HepG2 (cell line): ENCODE data around the gene EFNA2. TPM values are rescaled to one million over a fixed set of nuclear protein-coding genes. Genes with fewer than 3 reads are reported as not detected.

ENCODE experiments used
- EP300 ChIP-seq, 3 experiments: sonication (generic) in 1 of 3; formaldehyde crosslinking in 1 of 3; IDR thresholded peaks; 2 replicates each; pipeline versions ENCODE4 v1.5.1 to v1.6.1; 2011 to 2020; ENCODE audit warnings: low read depth in 2 of 3, low read length in 2 of 3, borderline replicate concordance in 1 of 3, improper control_type of control experiment in 1 of 3, mild to moderate bottlenecking in 1 of 3, missing genetic modification reagents in 1 of 3, moderate library complexity in 1 of 3
- FOXA3 ChIP-seq: IDR thresholded peaks from 2 replicates; pipeline ENCODE4 v1.6.1; 2016; ENCODE audit warnings: missing genetic modification reagents, missing compliant biosample characterization
- HOXA7 ChIP-seq: sonication (generic); formaldehyde crosslinking; IDR thresholded peaks from 2 replicates; pipeline ENCODE4 v1.8.1; 2022; ENCODE audit warnings: mild to moderate bottlenecking, missing genetic modification reagents, moderate library complexity
- MEF2D ChIP-seq: sonication (generic); formaldehyde crosslinking; IDR thresholded peaks from 2 replicates; pipeline ENCODE4 v1.5.1; 2020; ENCODE audit warnings: mild to moderate bottlenecking, missing genetic modification reagents
- MLLT10 ChIP-seq: sonication (generic); formaldehyde crosslinking; IDR thresholded peaks from 2 replicates; pipeline ENCODE4 v1.4.0; 2020; ENCODE audit warnings: missing genetic modification reagents
- MXD1 ChIP-seq: sonication (generic); formaldehyde crosslinking; IDR thresholded peaks from 2 replicates; pipeline ENCODE4 v1.4.0; 2020; ENCODE audit warnings: mild to moderate bottlenecking, missing genetic modification reagents
- NFYC ChIP-seq: IDR thresholded peaks from 2 replicates; pipeline ENCODE4 v1.6.1; 2016; ENCODE audit warnings: missing genetic modification reagents, missing compliant biosample characterization
- NR2F6 ChIP-seq, 2 experiments: IDR thresholded peaks; 2 replicates each; pipeline ENCODE4 v1.6.1; 2016; ENCODE audit warnings: antibody characterized with exemption in 1 of 2, mild to moderate bottlenecking in 1 of 2
- RXRA ChIP-seq: sonication (generic); formaldehyde crosslinking; IDR thresholded peaks from 2 replicates; pipeline ENCODE4 v1.5.1; 2020; ENCODE audit warnings: missing genetic modification reagents
- SP4 ChIP-seq: sonication (generic); formaldehyde crosslinking; IDR thresholded peaks from 2 replicates; pipeline ENCODE4 v1.8.1; 2023; ENCODE audit warnings: mild to moderate bottlenecking, missing genetic modification reagents
- SRF ChIP-seq: IDR thresholded peaks from 2 replicates; pipeline ENCODE4 v1.6.1; 2011; ENCODE audit warnings: mild to moderate bottlenecking, low read depth, low read length, moderate library complexity
- SUZ12 ChIP-seq: fragments of 150-350 bp; IDR thresholded peaks from 2 replicates; pipeline ENCODE4 v1.6.1; 2014; ENCODE audit warnings: low read depth, low read length
- ZC3H13 ChIP-seq: sonication (generic); formaldehyde crosslinking; IDR thresholded peaks from 2 replicates; pipeline ENCODE4 v1.8.1; 2023; ENCODE audit warnings: mild to moderate bottlenecking, missing genetic modification reagents, moderate library complexity
- ZFP62 ChIP-seq: sonication (generic); formaldehyde crosslinking; IDR thresholded peaks from 2 replicates; pipeline ENCODE4 v1.4.0; 2020; ENCODE audit warnings: missing genetic modification reagents
- ZFP82 ChIP-seq: sonication (generic); formaldehyde crosslinking; IDR thresholded peaks from 2 replicates; pipeline ENCODE4 v1.5.1; 2020; ENCODE audit warnings: mild to moderate bottlenecking, missing genetic modification reagents, borderline replicate concordance
- ZIK1 ChIP-seq: sonication (generic); formaldehyde crosslinking; IDR thresholded peaks from 2 replicates; pipeline ENCODE4 v1.5.0; 2020; ENCODE audit warnings: mild to moderate bottlenecking, low read depth, missing genetic modification reagents, borderline replicate concordance
- ZNF138 ChIP-seq: sonication (generic); formaldehyde crosslinking; IDR thresholded peaks from 2 replicates; pipeline ENCODE4 v1.5.0; 2020; ENCODE audit warnings: mild to moderate bottlenecking, low read depth, missing genetic modification reagents
- ZNF225 ChIP-seq: sonication (generic); formaldehyde crosslinking; IDR thresholded peaks from 2 replicates; pipeline ENCODE4 v1.4.0; 2020; ENCODE audit warnings: mild to moderate bottlenecking, missing genetic modification reagents
- ZNF292 ChIP-seq: sonication (generic); formaldehyde crosslinking; IDR thresholded peaks from 2 replicates; pipeline ENCODE4 v1.8.1; 2022; ENCODE audit warnings: mild to moderate bottlenecking, low read depth, missing genetic modification reagents, borderline replicate concordance
- ZNF33A ChIP-seq: sonication (generic); formaldehyde crosslinking; IDR thresholded peaks from 2 replicates; pipeline ENCODE4 v1.5.1; 2020; ENCODE audit warnings: missing genetic modification reagents, mild to moderate bottlenecking, moderate library complexity, borderline replicate concordance
- ZNF383 ChIP-seq: sonication (generic); formaldehyde crosslinking; IDR thresholded peaks from 2 replicates; pipeline ENCODE4 v1.4.0; 2020; ENCODE audit warnings: missing genetic modification reagents, mild to moderate bottlenecking, borderline replicate concordance
- ZNF441 ChIP-seq: sonication (generic); formaldehyde crosslinking; IDR thresholded peaks from 2 replicates; pipeline ENCODE4 v1.7.0; 2021; ENCODE audit warnings: missing genetic modification reagents, borderline replicate concordance
- ZNF589 ChIP-seq: sonication (generic); formaldehyde crosslinking; conservative IDR thresholded peaks from 2 replicates; pipeline ENCODE4 v1.8.0; 2022; ENCODE audit warnings: mild to moderate bottlenecking, moderate library complexity, missing genetic modification reagents
- ZNF616 ChIP-seq: sonication (generic); formaldehyde crosslinking; IDR thresholded peaks from 2 replicates; pipeline ENCODE4 v1.5.0; 2020; ENCODE audit warnings: low read depth, mild to moderate bottlenecking, missing genetic modification reagents
- ZNF766 ChIP-seq: sonication (generic); formaldehyde crosslinking; IDR thresholded peaks from 2 replicates; pipeline ENCODE4 v1.5.0; 2020; ENCODE audit warnings: missing genetic modification reagents, borderline replicate concordance
- ZNF83 ChIP-seq: sonication (generic); formaldehyde crosslinking; IDR thresholded peaks from 2 replicates; pipeline ENCODE4 v1.4.0; 2020; ENCODE audit warnings: missing genetic modification reagents, mild to moderate bottlenecking, borderline replicate concordance
- polyA plus RNA-seq, 8 experiments: library from polyadenylated mRNA; depleted of rRNA in 3 of 8; stranded (reverse) in 7 of 8; unstranded in 1 of 8; fragments of >200 nt; fragmentation: Illumina TruSeq in 4 of 8; extraction: Trizol in 4 of 8; gene quantifications; 2 replicates each; pipeline versions ENCODE4 v1.2.1 to v1.2.3, GENCODE V29; 2011 to 2016; ENCODE audit warnings: low read depth in 4 of 8, missing spikeins in 1 of 8, mixed read lengths in 1 of 8; ENCODE audit not compliant: insufficient read depth in 1 of 8
- total RNA-seq, 5 experiments: library from RNA; depleted of rRNA; stranded (reverse); fragments of >200 nt; fragmentation: Illumina TruSeq; extraction: Trizol; gene quantifications; 2 replicates each; pipeline ENCODE4 v1.2.3, GENCODE V29; 2016; ENCODE audit warnings: low read depth in 1 of 5
- TF ChIP-seq, protein P1 (sequence below): sonication (generic); formaldehyde crosslinking; IDR thresholded peaks from 2 replicates; pipeline ENCODE4 v1.5.1; 2020; ENCODE audit warnings: missing genetic modification reagents, mild to moderate bottlenecking, borderline replicate concordance
- TF ChIP-seq, protein P2 (sequence below), 2 experiments: sonication (generic) in 1 of 2; formaldehyde crosslinking in 1 of 2; IDR thresholded peaks; 2 replicates each; pipeline versions ENCODE4 v1.5.1 to v1.6.1; 2011 to 2020; ENCODE audit warnings: borderline replicate concordance in 1 of 2, low read depth in 1 of 2, low read length in 1 of 2, mild to moderate bottlenecking in 1 of 2, missing genetic modification reagents in 1 of 2, moderate library complexity in 1 of 2

Gene EFNA2
- total and polyA plus RNA-seq, 2 of the 13 experiments (the other 11 are each of a cell fraction or from before 2014, with no cell fraction given), result 6.0 to 9.9 TPM

DNA sequence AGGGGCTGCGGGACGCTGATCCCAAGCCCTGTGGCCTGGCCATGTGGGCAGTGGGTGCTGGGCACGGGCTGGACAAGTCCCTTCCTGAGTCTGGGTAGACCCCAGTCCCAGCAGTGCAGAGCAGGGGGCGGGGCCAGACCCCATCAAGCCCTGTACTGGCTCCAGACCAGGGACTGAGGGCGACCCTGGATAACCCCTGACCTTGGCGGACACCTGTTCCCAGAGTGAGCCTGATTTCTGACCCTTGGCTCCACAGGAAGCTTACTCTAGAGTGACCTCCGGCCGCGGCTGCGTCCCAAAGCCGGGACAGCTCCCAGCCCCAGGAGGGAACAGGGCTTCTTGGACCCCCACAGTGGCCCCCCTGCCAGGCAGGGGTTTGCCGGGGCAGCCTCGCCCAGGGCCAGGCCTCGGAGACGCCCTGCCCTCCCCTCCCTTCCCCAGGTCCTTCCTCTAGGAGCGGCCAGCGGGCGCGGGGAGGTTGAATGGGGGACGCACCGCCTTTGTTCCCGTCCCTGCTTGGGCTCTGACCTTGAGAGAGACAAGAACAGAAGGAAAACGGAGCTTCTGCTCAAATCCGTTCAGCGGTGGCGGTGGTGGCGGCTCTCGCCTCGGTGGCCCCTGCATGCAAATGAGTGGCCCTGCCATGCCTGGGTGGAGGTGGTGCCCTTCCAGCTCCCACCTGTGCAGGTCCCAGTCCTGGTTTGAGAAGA lies 2.3 kb upstream of the EFNA2 start (continued):
- TF ChIP-seq ZNF616 (CRISPR knock-in tag), result no peak
- no peak for TF ChIP-seq ZFP62 (CRISPR knock-in tag)
- no peak for TF ChIP-seq SUZ12
- no peak for TF ChIP-seq ZFP82 (CRISPR knock-in tag)
- no peak for TF ChIP-seq ZNF441 (CRISPR knock-in tag)
- TF ChIP-seq MLLT10 (CRISPR knock-in tag), result no peak
- no peak for TF ChIP-seq ZNF33A
- TF ChIP-seq SRF, result no peak
- TF ChIP-seq EP300 (IDR thresholded peaks at IDR 0.05; ENCODE audit: low read depth in 2 of 2, low read length in 2 of 2), result no peak
- no peak for TF ChIP-seq EP300 (CRISPR knock-in tag; IDR thresholded peaks at IDR 0.05; ENCODE audit: borderline replicate concordance)
- peak; percentile 70 for TF ChIP-seq SP4 (CRISPR knock-in tag)
- no peak for TF ChIP-seq ZNF766 (CRISPR knock-in tag)
- TF ChIP-seq ZNF589 (CRISPR knock-in tag), result no peak
- TF ChIP-seq ZIK1 (CRISPR knock-in tag), result no peak
- TF ChIP-seq ZNF383 (CRISPR knock-in tag), result no peak
- peak; percentile 99 for TF ChIP-seq RXRA (CRISPR knock-in tag)
- no peak for TF ChIP-seq ZNF292 (CRISPR knock-in tag)
- no peak for TF ChIP-seq ZC3H13 (CRISPR knock-in tag)
- TF ChIP-seq FOXA3 (CRISPR knock-in tag), result 0 out of 2 replicates have a peak, but pooled peaks have one; percentile 42
- TF ChIP-seq HOXA7 (CRISPR knock-in tag), result no peak
- peak; percentile 95 for TF ChIP-seq NR2F6 (IDR thresholded peaks at IDR 0.05)
- peak; percentile 97 for TF ChIP-seq NR2F6 (CRISPR knock-in tag; IDR thresholded peaks at IDR 0.05)
- no peak for TF ChIP-seq ZNF83 (CRISPR knock-in tag)
- peak; percentile 78; the same call in 1 of the 2 replicates for TF ChIP-seq MEF2D (CRISPR knock-in tag)
- TF ChIP-seq, protein P1, sequence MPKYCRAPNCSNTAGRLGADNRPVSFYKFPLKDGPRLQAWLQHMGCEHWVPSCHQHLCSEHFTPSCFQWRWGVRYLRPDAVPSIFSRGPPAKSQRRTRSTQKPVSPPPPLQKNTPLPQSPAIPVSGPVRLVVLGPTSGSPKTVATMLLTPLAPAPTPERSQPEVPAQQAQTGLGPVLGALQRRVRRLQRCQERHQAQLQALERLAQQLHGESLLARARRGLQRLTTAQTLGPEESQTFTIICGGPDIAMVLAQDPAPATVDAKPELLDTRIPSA (CRISPR knock-in tag), result no peak
- TF ChIP-seq ZNF225 (CRISPR knock-in tag), result no peak
- TF ChIP-seq NFYC (CRISPR knock-in tag), result no peak
- no peak for TF ChIP-seq ZNF138 (CRISPR knock-in tag)
- no peak for TF ChIP-seq MXD1 (CRISPR knock-in tag)
- TF ChIP-seq, protein P2, sequence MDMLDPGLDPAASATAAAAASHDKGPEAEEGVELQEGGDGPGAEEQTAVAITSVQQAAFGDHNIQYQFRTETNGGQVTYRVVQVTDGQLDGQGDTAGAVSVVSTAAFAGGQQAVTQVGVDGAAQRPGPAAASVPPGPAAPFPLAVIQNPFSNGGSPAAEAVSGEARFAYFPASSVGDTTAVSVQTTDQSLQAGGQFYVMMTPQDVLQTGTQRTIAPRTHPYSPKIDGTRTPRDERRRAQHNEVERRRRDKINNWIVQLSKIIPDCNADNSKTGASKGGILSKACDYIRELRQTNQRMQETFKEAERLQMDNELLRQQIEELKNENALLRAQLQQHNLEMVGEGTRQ (IDR thresholded peaks at IDR 0.05; ENCODE audit: low read depth, low read length), result no peak
- TF ChIP-seq, protein P2 (CRISPR knock-in tag; IDR thresholded peaks at IDR 0.05; ENCODE audit: borderline replicate concordance), result no peak
